Endothelial cell of umbilical vein (primary cell): Measurements from ENCODE around the gene NRCAM. TPM values are rescaled to one million over a fixed set of nuclear protein-coding genes. Genes with fewer than 3 reads are reported as not detected.

Experiments
- BruUV-seq: library from RNA; stranded (reverse); fragments of 400-500 nt; replicated peaks from 2 replicates; lab custom pipeline; 2021; lab: Mats Ljungman, UMichigan
- CTCF ChIA-PET: fragments of 300-600, 350-600 bp; sonication (Branson Sonifier 250); formaldehyde crosslinking; loops from one replicate; lab custom pipeline; 2021; ENCODE audit warnings: antibody characterized with exemption, inconsistent platforms; lab: Charles Lee
- POLR2A ChIA-PET: fragments of 300-600, 350-600 bp; sonication (Branson Sonifier 250); formaldehyde crosslinking; loops from one replicate; lab custom pipeline; 2021; ENCODE audit warnings: antibody characterized with exemption, inconsistent platforms; lab: Charles Lee
- DNase-seq: peaks from one replicate; pipeline ENCODE4 v3.0.0-alpha.2; 2011; ENCODE audit warnings: low read depth, low spot score
- FAIRE-seq: peaks from 2 replicates; lab custom pipeline; 2011; peaks lifted over from hg19 to GRCh38; lab: Jason Lieb, UNC
- H2AFZ ChIP-seq: 2 replicates; pipeline ENCODE4 v1.6.0; 2012; ENCODE audit warnings: low read depth, low read length, control low read depth, inconsistent platforms
- H3K27ac ChIP-seq: 2 replicates; pipeline ENCODE4 v1.5.1; 2011; ENCODE audit warnings: low read depth, mild to moderate bottlenecking, control low read depth, low read length, moderate library complexity; ENCODE audit not compliant: insufficient read depth
- H3K27me3 ChIP-seq, 2 experiments: 2 replicates each; pipeline versions ENCODE4 v1.6.0 to v1.6.1; 2011; ENCODE audit warnings: low read length in 2 of 2, mixed read lengths in 1 of 2; ENCODE audit not compliant: control insufficient read depth in 2 of 2, insufficient read depth in 2 of 2
- H3K36me3 ChIP-seq, 2 experiments: 2 replicates in 1 of 2; 3 replicates in 1 of 2; pipeline ENCODE4 v1.5.1; 2011; ENCODE audit warnings: low read length in 2 of 2, mild to moderate bottlenecking in 1 of 2, moderate library complexity in 1 of 2; ENCODE audit not compliant: control insufficient read depth in 2 of 2, insufficient read depth in 2 of 2; ENCODE audit errors: extremely low read depth in 1 of 2
- H3K4me1 ChIP-seq: 3 replicates; pipeline ENCODE4 v1.5.1; 2011; ENCODE audit warnings: mild to moderate bottlenecking, low read length; ENCODE audit not compliant: control insufficient read depth, insufficient read depth; ENCODE audit errors: extremely low read depth
- H3K4me2 ChIP-seq: 2 replicates; pipeline ENCODE4 v1.6.1; 2011; ENCODE audit warnings: low read length, control low read depth, mixed read lengths; ENCODE audit not compliant: insufficient read depth
- H3K4me3 ChIP-seq, 3 experiments: fragments of 200-600 bp in 1 of 3; sonication (generic), shearing (Covaris generic) in 1 of 3; replicated peaks in 1 of 3; 2 replicates each; pipeline ENCODE4 v1.5.1; 2011 to 2016; ENCODE audit warnings: control low read depth in 3 of 3, low read length in 3 of 3, mild to moderate bottlenecking in 2 of 3, inconsistent platforms in 1 of 3, low read depth in 1 of 3, moderate library complexity in 1 of 3; ENCODE audit not compliant: insufficient read depth in 1 of 3
- H3K79me2 ChIP-seq: 2 replicates; pipeline ENCODE4 v1.6.0; 2012; ENCODE audit warnings: low read length, inconsistent platforms; ENCODE audit not compliant: control insufficient read depth, insufficient read depth
- H3K9ac ChIP-seq: replicated peaks from 2 replicates; pipeline ENCODE3; 2011; ENCODE audit warnings: low read length, control low read depth; ENCODE audit not compliant: insufficient read depth; ENCODE audit errors: extremely low read depth
- H3K9me1 ChIP-seq: replicated peaks from 3 replicates; pipeline ENCODE4 v1.6.0; 2011; ENCODE audit warnings: mild to moderate bottlenecking, low read length; ENCODE audit not compliant: control insufficient read depth, insufficient read depth; ENCODE audit errors: extremely low read depth
- H3K9me3 ChIP-seq: replicated peaks from 2 replicates; pipeline ENCODE4 v1.5.1; 2012; ENCODE audit warnings: low read length, inconsistent platforms; ENCODE audit not compliant: control insufficient read depth, insufficient read depth
- H4K20me1 ChIP-seq: replicated peaks from 2 replicates; pipeline ENCODE3; 2011; ENCODE audit warnings: mild to moderate bottlenecking, low read length; ENCODE audit not compliant: control insufficient read depth, insufficient read depth; ENCODE audit errors: extremely low read depth
- EZH2 ChIP-seq: IDR thresholded peaks from 2 replicates; pipeline ENCODE4 v1.6.1; 2012; ENCODE audit warnings: borderline replicate concordance, low read depth, mild to moderate bottlenecking, moderate library complexity, low read length, inconsistent platforms; ENCODE audit not compliant: severe bottlenecking
- FOS ChIP-seq: IDR thresholded peaks from 2 replicates; pipeline ENCODE4 v1.6.1; 2011; ENCODE audit warnings: mild to moderate bottlenecking, low read length, moderate library complexity, borderline replicate concordance; ENCODE audit not compliant: insufficient read depth
- GATA2 ChIP-seq: IDR thresholded peaks from 2 replicates; pipeline ENCODE4 v1.7.0; 2011; ENCODE audit warnings: low read depth, mild to moderate bottlenecking, moderate library complexity, mixed read lengths, low read length; ENCODE audit not compliant: insufficient read length, insufficient read depth
- JUN ChIP-seq: IDR thresholded peaks from 2 replicates; pipeline ENCODE4 v1.6.1; 2011; ENCODE audit warnings: borderline replicate concordance, low read depth; ENCODE audit not compliant: insufficient read length, insufficient read depth
- MYC ChIP-seq: IDR thresholded peaks from one replicate; pipeline ENCODE4 v1.6.1; 2011; ENCODE audit warnings: mild to moderate bottlenecking, low read depth, low read length
- POLR2A ChIP-seq: IDR thresholded peaks from 2 replicates; pipeline ENCODE4 v1.6.1; 2012; ENCODE audit warnings: low read depth, mild to moderate bottlenecking, control low read depth, low read length
- POLR2AphosphoS5 ChIP-seq: IDR thresholded peaks from 2 replicates; pipeline ENCODE4 v1.6.1; 2012; ENCODE audit warnings: low read depth, mild to moderate bottlenecking, control low read depth, low read length, moderate library complexity; ENCODE audit not compliant: insufficient read depth
- dilution Hi-C: fragments of 300-500 bp; cut with MboI; formaldehyde crosslinking; loops from one replicate; pipeline ENCODE4 v1.15.0; 2019; ENCODE audit warnings: low sequenced_read_pairs; ENCODE audit not compliant: extremely low pct_ligation_motif_present
- intact Hi-C: fragments of 100-400 bp; cut with micrococcal nuclease; formaldehyde crosslinking; loops from one replicate; pipeline ENCODE4 v1.10.0; 2022
- polyA plus RNA-seq, 4 experiments: library from polyadenylated mRNA; depleted of rRNA in 3 of 4; stranded (reverse) in 3 of 4; unstranded in 1 of 4; fragments of >200 nt; gene quantifications; 2 replicates each; pipeline versions ENCODE4 v1.2.1 to v1.2.3, GENCODE V29; 2011 to 2012; ENCODE audit warnings: missing spikeins in 1 of 4
- total RNA-seq: library from RNA; stranded (reverse); gene quantifications from 2 replicates; pipeline ENCODE4 v1.2.3, GENCODE V29; 2021
- TF ChIP-seq, protein P1 (sequence below): IDR thresholded peaks from 2 replicates; pipeline ENCODE4 v1.6.1; 2011; ENCODE audit not compliant: insufficient read depth, insufficient read length
- TF ChIP-seq, protein P2 (sequence below), 2 donors: IDR thresholded peaks; 1 replicate in 1 of 2; 2 replicates in 1 of 2; pipeline ENCODE4 v1.5.1; 2011; ENCODE audit warnings: low read length in 2 of 2, mild to moderate bottlenecking in 2 of 2, moderate library complexity in 2 of 2, control low read depth in 1 of 2, inconsistent platforms in 1 of 2, low read depth in 1 of 2; ENCODE audit not compliant: insufficient read depth in 1 of 2; ENCODE audit errors: extremely low read depth in 1 of 2

NRCAM gene
- total and polyA plus RNA-seq, 2 donors (not counting 3 experiments of a cell fraction or from before 2014, with no cell fraction given) = 26.0 to 47.6 TPM

GRCh38 chr7:108294595-108294994 is 161.6 kb downstream of the NRCAM start:
- H3K4me2 ChIP-seq = peak overlapping the region; percentile 31
- FAIRE-seq (peak; percentile 94), DNase-seq (peak; percentile 81)
- CTCF ChIA-PET = interaction anchor here (1.3 to 2.9 kb wide), 3 partner anchors 14 to 203 kb away, joined by 3 to 10 read pairs (median 4); no protein-coding TSS in a partner anchor
- H3K36me3 ChIP-seq = no peaks in the 10 kb centered on the region
- H3K27ac ChIP-seq = peak overlapping the region; percentile 88
- POLR2A ChIA-PET = no interaction called here
- intact Hi-C loops = loop anchor here (1.0 to 10.0 kb wide), 5 partner anchors 16 to 280 kb away; no protein-coding TSS in a partner anchor
- no peaks in the 10 kb centered on the region for H3K9me3 ChIP-seq
- BruUV-seq = no TSS peak
- peak overlapping the region; percentile 74 for H3K9ac ChIP-seq
- TF ChIP-seq MYC = no peak
- TF ChIP-seq EZH2 = no peak
- TF ChIP-seq, protein P1, sequence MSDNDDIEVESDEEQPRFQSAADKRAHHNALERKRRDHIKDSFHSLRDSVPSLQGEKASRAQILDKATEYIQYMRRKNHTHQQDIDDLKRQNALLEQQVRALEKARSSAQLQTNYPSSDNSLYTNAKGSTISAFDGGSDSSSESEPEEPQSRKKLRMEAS = no peak
- TF ChIP-seq POLR2AphosphoS5 = peak; percentile 68
- TF ChIP-seq FOS = peak; percentile 31
- peak; percentile 54 for TF ChIP-seq POLR2A
- TF ChIP-seq JUN = peak; percentile 35
- TF ChIP-seq GATA2 = peak; percentile 69
- TF ChIP-seq, protein P2, sequence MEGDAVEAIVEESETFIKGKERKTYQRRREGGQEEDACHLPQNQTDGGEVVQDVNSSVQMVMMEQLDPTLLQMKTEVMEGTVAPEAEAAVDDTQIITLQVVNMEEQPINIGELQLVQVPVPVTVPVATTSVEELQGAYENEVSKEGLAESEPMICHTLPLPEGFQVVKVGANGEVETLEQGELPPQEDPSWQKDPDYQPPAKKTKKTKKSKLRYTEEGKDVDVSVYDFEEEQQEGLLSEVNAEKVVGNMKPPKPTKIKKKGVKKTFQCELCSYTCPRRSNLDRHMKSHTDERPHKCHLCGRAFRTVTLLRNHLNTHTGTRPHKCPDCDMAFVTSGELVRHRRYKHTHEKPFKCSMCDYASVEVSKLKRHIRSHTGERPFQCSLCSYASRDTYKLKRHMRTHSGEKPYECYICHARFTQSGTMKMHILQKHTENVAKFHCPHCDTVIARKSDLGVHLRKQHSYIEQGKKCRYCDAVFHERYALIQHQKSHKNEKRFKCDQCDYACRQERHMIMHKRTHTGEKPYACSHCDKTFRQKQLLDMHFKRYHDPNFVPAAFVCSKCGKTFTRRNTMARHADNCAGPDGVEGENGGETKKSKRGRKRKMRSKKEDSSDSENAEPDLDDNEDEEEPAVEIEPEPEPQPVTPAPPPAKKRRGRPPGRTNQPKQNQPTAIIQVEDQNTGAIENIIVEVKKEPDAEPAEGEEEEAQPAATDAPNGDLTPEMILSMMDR (IDR thresholded peaks at IDR 0.05; ENCODE audit: extremely low read depth in 1 of 2, insufficient read depth in 1 of 2, low read depth in 1 of 2, low read length in 2 of 2) = no peak
- H3K27me3 ChIP-seq = no peaks in the 10 kb centered on the region
- no peak overlapping the region for H3K4me3 ChIP-seq
- H3K4me1 ChIP-seq = peaks cover 70% of the 10 kb centered on the region
- H4K20me1 ChIP-seq = no peaks in the 10 kb centered on the region
- H3K79me2 ChIP-seq = peaks cover 17% of the 10 kb centered on the region
- dilution Hi-C loops = no loop called here
- H3K9me1 ChIP-seq = no peaks in the 10 kb centered on the region
- no peak overlapping the region for H2AFZ ChIP-seq
